H1 (cell line): ENCODE data around the gene HYAL1.

Experiments
- CBX8 ChIP-seq: fragments of 300-800, 300-1000 bp; sonication (generic); IDR thresholded peaks from 2 replicates; pipeline ENCODE4 v1.7.1; 2016; ENCODE audit warnings: low read depth, low read length, borderline replicate concordance
- CTCF ChIP-seq, 3 experiments: IDR thresholded peaks; 1 replicate in 2 of 3; 2 replicates in 1 of 3; pipeline versions ENCODE4 v1.5.1 to v1.6.1; 2011; ENCODE audit warnings: low read length in 3 of 3, mild to moderate bottlenecking in 3 of 3, inconsistent platforms in 2 of 3, low read depth in 1 of 3, moderate library complexity in 1 of 3; ENCODE audit not compliant: insufficient read depth in 1 of 3; ENCODE audit errors: control extremely low read depth in 1 of 3

- TF ChIP-seq CTCF (IDR thresholded peaks at IDR 0.05; ENCODE audit: control extremely low read depth in 1 of 3, insufficient read depth in 1 of 3, low read depth in 1 of 3, low read length in 3 of 3): no peak
- no peak for TF ChIP-seq CBX8
Observed at GRCh38 chr3:50267280-50267913, 36.0 kb downstream of the HYAL1 start.
